Loucy (cell line): ENCODE data around the gene DDX42.

ENCODE experiments used
- H2AFZ ChIP-seq: fragments of 200-600 bp; sonication (generic); 2 replicates; pipeline ENCODE4 v1.6.0; 2016; ENCODE audit warnings: antibody characterized with exemption, mild to moderate bottlenecking, low read length, moderate library complexity
- H3F3A ChIP-seq: fragments of 200-600 bp; 2 replicates; pipeline ENCODE4 v1.6.0; 2016; ENCODE audit warnings: antibody characterized with exemption, low read depth, mild to moderate bottlenecking
- H3K27me3 ChIP-seq: fragments of 200-600 bp; sonication (generic); 2 replicates; pipeline ENCODE4 v1.6.1; 2014; ENCODE audit warnings: low read length, mild to moderate bottlenecking; ENCODE audit not compliant: insufficient read depth, poor library complexity, severe bottlenecking
- H3K36me3 ChIP-seq: fragments of 200-600 bp; sonication (generic); 2 replicates; pipeline ENCODE4 v1.6.1; 2016; ENCODE audit warnings: low read length; ENCODE audit not compliant: insufficient read depth
- H3K4me1 ChIP-seq: fragments of 200-600 bp; sonication (generic); 2 replicates; pipeline ENCODE4 v1.5.1; 2014; ENCODE audit warnings: low read length, mild to moderate bottlenecking; ENCODE audit not compliant: insufficient read depth, poor library complexity, severe bottlenecking
- H3K4me2 ChIP-seq: fragments of 200-600 bp; sonication (generic); 2 replicates; pipeline ENCODE4 v1.6.0; 2014; ENCODE audit warnings: antibody characterized with exemption, low read length, low read depth, mild to moderate bottlenecking; ENCODE audit not compliant: poor library complexity, severe bottlenecking
- H3K4me3 ChIP-seq: fragments of 200-600 bp; sonication (generic); 2 replicates; pipeline ENCODE4 v1.5.1; 2014; ENCODE audit warnings: low read length, mild to moderate bottlenecking, mixed read lengths; ENCODE audit not compliant: poor library complexity, severe bottlenecking
- H3K79me2 ChIP-seq: fragments of 200-600 bp; sonication (generic); 2 replicates; pipeline ENCODE4 v1.6.1; 2014; ENCODE audit warnings: low read length; ENCODE audit not compliant: insufficient read depth
- H3K9ac ChIP-seq: fragments of 200-600 bp; sonication (generic); 2 replicates; pipeline ENCODE4 v1.6.0; 2014; ENCODE audit warnings: mild to moderate bottlenecking, low read depth, low read length, moderate library complexity; ENCODE audit not compliant: poor library complexity, severe bottlenecking
- H3K9me2 ChIP-seq: fragments of 200-600 bp; sonication (generic); replicated peaks from 2 replicates; pipeline ENCODE4 v1.6.1; 2016; ENCODE audit warnings: low read depth, low read length, mixed read lengths
- H3K9me3 ChIP-seq: fragments of 200-600 bp; sonication (generic); 2 replicates; pipeline ENCODE4 v1.6.1; 2014; ENCODE audit warnings: mild to moderate bottlenecking, antibody characterized with exemption, low read length, low read depth; ENCODE audit not compliant: insufficient read depth
- H4K20me1 ChIP-seq: fragments of 200-600 bp; sonication (generic); 2 replicates; pipeline ENCODE4 v1.6.0; 2014; ENCODE audit warnings: antibody characterized with exemption, low read length, mild to moderate bottlenecking; ENCODE audit not compliant: insufficient read depth, poor library complexity, severe bottlenecking
- CTCF ChIP-seq: fragments of 200-600 bp; sonication (generic); conservative IDR thresholded peaks from 2 replicates; pipeline ENCODE4 v1.5.1; 2014; ENCODE audit warnings: mild to moderate bottlenecking, antibody characterized with exemption, low read length
- EZH2phosphoT487 ChIP-seq: fragments of 200-600 bp; IDR thresholded peaks from 2 replicates; pipeline ENCODE4 v1.6.1; 2018; ENCODE audit warnings: antibody characterized with exemption, mild to moderate bottlenecking, moderate library complexity, borderline replicate concordance

Gene DDX42

GRCh38 chr17:63800783-63801182 lies 26.8 kb downstream of the DDX42 start:
- Histone ChIP-seq H3K4me2 (no peak overlapping the region), H3K4me1 (no peaks in the 10 kb centered on the region), H3K4me3 (no peak overlapping the region), H3K36me3 (peaks cover 99% of the 10 kb centered on the region), H3K9ac (no peak overlapping the region), H3K9me3 (no peaks in the 10 kb centered on the region), H4K20me1 (peaks cover 12% of the 10 kb centered on the region), H3K9me2 (no peaks in the 10 kb centered on the region), H2AFZ (no peak overlapping the region), H3K79me2 (peaks cover 8% of the 10 kb centered on the region), H3K27me3 (no peaks in the 10 kb centered on the region), H3F3A (no peaks in the 10 kb centered on the region)
- TF ChIP-seq EZH2phosphoT487 (no peak), CTCF (no peak)

- Histone ChIP-seq H3K4me2 (no peak overlapping the region), H3K4me1 (no peaks in the 10 kb centered on the region), H3K9me3 (no peaks in the 10 kb centered on the region), H3F3A (no peaks in the 10 kb centered on the region), H3K79me2 (no peaks in the 10 kb centered on the region), H3K9me2 (no peaks in the 10 kb centered on the region), H4K20me1 (no peaks in the 10 kb centered on the region), H2AFZ (no peak overlapping the region), H3K4me3 (no peak overlapping the region), H3K9ac (no peak overlapping the region), H3K27me3 (no peaks in the 10 kb centered on the region), H3K36me3 (peaks cover 99% of the 10 kb centered on the region)
- TF ChIP-seq EZH2phosphoT487, result no peak
- no peak for TF ChIP-seq CTCF
Measured at GRCh38 chr17:63804328-63804727, 30.4 kb downstream of the DDX42 start.

DNA sequence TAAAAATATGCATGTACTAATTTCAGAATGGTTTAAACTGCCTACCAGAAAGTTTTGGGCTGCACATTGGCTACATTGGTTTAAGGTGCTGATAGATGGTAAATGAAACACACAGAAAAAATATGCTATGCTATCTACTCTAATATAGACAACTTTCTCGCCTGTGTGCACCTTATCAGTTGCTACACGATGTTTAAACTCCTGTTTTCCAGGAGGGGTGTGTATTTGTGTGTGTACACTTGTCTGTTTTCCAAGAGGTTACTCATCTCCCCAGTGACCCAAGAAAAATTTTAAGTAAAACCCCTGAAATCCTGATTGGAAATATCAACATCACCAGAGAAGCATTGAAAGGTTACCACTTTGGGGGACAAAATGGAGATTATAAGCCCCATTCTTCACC lies 31.6 kb downstream of the DDX42 start:
- H3K36me3 ChIP-seq, result peaks cover 99% of the 10 kb centered on the region
- no peak overlapping the region for H2AFZ ChIP-seq
- no peak for TF ChIP-seq EZH2phosphoT487
- TF ChIP-seq CTCF, result no peak

More for the DNA sequence above, 31.6 kb downstream of the DDX42 start:
- Histone ChIP-seq H3K4me3 (no peak overlapping the region), H3K9me2 (no peaks in the 10 kb centered on the region), H3K4me1 (no peaks in the 10 kb centered on the region), H3K79me2 (no peaks in the 10 kb centered on the region), H3K27me3 (no peaks in the 10 kb centered on the region), H3F3A (no peaks in the 10 kb centered on the region), H4K20me1 (no peaks in the 10 kb centered on the region), H3K9me3 (no peaks in the 10 kb centered on the region), H3K4me2 (no peak overlapping the region), H3K9ac (no peak overlapping the region)
